GM21786 (cell line): ENCODE results near the gene ACTR2.

Experiments used
- ATAC-seq: cut with Tn5 transposase; IDR thresholded peaks from one replicate; pipeline ENCODE4 v1.9.1; 2021; ENCODE audit not compliant: unreplicated experiment

Gene ACTR2

DNA sequence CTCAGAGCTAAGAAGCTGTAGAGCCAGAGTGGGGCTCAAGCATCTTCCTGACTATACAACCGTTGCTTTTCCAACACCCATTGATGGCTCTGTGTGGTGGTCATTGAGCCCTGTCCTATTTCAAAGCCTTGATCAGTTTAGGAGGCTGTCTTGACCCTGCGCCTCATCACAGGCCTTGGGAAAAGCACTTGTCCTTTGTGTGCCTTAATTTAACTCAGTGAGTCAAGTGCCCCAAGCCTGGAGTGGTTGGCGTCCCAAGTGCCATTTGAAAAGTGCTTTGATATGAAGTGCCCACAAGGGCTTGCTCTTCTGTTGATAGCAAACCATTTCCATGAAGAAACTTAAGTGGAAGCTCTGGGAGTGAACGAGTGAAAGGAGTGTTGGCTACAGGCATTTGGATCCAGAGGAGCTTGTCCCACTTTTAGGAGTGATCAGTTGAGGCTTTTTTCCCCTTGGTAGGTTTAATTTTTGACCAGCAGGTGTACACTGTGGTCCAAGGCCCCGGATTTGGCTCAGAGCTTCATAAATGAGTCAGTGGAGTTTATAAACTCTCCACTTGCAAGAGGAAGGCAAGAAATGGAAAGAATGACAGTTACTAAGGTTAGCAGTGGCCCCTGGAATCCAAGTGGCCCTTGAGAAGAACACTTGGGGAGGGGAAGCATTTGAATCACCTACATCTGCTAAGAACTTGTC lies 50.3 kb downstream of the ACTR2 start:
- no peak for ATAC-seq

DNA sequence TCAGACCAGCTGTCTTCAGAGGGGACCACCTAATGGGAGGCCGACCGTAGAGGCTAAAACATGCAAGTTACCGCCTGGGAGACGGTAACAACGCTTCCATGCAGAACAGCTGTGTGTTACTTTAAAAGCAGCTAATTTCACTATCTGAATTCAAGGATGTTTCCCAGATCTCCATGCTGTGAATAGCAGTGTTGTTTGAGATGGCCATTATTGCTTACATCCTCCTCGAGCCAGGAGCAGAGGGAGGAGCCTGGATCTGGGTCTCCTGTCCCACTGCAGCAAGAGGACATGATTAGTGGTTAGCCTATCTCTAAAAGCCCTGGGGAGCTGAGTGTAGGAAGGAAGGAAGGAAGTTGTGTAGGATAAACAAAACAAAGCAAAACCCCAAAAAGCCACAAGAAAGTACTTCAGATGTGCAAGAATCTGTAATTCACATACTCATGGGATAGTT lies 50.9 kb downstream of the ACTR2 start:
- ATAC-seq = no peak

DNA sequence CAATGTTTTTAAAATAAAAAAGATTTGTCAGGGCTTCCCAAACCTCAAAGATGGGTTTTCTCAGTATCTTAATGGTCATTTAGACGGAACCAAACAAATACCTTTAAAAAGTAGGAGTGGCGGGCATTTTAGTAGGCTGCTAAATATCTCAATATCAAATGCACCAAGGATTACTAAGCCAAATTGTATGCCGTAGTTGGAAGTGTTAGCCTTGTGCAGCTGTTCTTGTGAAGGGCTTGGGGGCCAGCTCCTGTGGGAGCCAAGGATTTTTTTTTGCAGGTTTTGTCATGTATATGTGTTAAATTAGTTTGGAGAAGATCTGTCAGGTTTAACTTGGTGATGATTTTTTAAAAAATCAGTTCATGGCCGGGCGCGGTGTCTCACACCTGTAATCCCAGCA lies 52.1 kb downstream of the ACTR2 start:
- ATAC-seq = no peak

DNA sequence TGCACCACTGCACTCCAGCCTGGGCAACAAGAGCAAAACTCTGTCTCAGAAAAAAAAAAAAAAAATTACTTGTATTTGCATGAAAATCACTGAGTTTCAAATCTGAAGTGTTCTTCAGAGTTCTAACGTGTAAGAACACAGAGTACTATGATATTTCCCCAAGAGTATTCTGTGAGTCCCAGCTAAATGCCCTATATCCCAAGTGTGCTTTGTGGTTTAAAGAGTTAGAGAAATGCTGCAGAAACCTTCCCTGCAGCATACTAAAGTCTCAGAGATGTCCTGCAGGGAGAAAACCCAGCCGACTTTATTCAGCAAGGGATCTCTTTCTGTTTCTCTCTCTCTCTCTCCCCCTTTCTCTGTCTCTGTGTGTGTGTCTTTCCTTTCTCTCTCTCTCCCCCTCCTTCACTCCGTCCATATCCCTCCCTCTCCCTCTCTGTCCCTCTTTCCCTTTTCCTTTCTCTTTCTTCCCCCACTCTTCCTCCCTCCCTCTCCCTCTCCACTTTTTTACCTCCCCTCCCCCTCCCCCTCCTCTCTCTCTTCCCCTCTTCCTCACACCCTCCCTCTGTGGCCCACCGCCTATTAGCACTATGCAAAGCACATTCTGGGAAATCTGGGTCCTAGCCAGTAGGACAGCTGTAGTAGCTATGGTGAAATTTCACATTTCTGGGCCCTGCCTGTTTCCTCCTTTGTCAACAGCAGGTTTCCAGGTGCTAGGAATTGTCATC lies 54.2 kb downstream of the ACTR2 start:
- ATAC-seq = no peak

DNA sequence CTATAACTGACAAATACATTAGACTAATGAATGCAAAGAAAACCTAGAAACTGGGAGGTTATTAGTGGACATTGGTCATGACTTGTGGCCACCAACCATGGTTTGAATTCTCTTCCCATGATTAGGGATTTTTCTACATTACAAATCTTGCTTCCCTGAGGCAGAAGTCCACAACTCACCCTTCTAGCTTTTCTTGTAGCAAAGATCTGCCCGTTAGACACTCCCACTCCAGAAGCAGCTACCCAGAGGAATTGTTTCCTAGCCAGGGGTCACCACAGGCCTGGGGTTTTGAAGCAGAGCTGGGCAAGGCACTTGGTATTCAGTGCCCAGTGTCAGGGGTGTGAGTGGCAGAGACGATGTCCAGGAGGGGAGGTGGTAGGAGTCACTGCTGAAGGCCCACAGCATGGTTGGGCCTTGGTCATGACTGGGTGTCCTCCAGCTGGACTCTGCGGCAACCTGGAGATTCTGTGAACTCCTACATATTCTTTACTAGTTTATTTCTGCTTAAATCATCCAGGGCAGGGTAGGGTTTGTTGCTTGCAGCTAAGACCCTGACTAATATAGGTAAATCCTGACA lies 54.9 kb downstream of the ACTR2 start:
- no peak for ATAC-seq

DNA sequence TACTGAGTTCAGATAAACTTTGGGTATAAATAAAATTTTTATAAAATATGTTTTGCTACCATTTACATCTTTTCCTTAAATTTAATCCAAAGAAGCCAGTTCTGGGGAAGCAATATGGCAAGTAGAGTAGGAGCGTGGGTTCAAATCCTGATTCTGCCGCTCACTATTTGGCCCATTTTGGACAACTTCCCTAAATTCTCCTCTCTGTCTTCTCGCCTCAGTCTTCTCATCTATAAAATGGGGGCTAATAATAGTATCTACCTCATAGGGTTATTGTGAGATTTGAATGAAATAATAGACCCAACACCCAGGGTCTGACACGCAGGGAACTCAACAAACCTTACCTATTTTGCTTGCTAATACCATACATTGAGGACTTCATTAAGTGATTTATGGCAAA lies 59.7 kb downstream of the ACTR2 start:
- ATAC-seq = no peak

DNA sequence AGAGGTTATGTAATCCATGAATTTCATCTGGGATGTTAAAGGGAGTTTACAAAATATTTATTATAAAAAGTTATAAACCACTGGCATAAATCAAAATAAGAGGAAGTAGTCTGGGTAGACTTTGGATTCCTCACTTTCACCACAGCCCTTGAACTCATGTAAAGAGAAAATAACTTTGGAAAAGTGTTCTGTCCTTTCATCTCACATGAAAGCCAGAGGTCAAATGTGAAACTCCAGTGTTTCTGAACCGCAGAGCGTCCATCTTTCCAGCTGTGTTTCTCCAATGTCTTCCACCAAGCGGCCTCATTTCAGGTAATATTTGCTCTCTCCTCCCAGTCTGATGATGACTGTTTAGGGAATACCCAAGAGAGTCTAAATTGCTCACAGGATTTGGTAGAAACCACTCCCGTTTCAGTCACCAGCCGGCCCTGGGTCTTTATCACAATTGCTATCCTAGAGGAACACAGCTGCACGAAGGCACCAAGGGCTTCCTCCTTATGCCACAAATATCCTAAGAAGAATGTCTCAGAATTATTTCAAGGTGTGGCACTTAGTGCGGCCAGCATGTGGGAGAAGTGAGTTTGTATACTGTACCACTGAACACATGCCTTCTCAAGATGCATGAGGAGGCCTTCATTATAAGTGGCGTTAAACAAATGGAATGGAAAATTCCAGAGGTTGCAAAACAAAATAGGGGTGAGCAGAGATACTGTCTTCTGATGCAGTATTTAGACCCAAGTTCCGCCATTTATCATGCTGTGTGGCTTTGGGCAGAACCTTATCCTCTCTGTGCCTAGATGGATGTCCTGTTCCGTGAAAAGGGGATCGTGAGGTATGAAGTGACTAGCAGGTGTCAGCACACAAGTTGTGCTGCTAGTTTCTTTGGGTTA lies 63.8 kb downstream of the ACTR2 start:
- no peak for ATAC-seq

DNA sequence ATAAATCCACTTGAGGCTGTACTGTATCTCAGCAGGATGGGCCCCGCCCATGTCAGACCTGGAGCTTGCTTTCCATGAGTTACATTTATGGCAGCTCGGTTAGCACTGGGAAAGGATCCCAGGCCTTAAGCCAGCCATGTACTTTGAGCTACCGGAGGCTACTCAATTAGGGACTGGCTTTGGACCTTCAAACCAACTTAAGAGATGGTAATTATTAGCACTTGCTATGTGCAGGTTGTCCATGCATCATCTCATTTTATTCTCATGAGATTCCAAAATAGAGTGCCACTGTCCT lies 64.4 kb downstream of the ACTR2 start:
- no peak for ATAC-seq

DNA sequence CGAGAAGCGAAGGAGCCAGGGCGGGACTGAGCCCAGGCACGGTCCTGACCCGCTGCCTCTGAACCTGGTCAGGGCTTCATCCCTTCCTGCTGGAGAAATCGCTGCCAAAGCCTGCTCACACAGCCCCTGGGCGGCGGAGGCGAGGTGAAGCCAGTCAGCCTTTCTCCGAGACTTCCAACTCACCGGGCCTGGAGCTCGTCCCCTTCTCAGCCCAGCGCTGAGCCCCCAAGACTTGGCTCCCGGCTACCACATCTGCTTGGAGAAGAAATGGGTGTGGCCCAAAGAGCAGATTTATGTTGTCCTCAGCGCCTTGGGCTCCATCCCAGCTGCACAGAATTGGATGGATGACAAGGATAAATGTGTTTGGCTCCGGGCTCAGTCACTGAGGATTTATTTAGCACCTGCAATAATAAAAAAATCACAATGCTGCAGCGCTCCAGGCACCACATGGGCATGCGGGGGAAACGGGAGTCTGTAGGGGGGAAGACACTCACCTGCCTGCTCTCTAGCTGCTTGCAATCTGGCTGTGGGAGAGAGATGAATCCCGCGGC lies 64.9 kb downstream of the ACTR2 start:
- no peak for ATAC-seq

DNA sequence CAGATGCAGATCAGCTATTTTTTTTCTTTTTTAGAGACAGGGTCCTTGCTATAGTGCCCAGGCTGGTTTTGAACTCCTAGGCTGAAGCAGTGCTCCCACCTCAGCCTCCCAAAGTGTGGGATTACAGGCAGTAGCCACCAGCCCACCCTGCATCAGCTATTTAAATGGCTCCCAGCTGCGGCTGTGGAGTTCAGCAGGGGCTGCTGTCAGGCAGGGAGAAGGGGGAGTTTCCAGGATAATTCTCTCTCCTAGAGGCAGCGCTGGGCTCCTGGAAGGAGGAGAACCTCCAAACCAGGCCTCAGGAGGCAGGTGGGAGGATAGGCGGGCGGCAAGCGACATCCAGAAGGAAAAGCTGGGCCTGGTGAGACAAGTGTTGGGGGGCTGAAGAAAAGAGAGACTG lies 65.7 kb downstream of the ACTR2 start:
- ATAC-seq = no peak

DNA sequence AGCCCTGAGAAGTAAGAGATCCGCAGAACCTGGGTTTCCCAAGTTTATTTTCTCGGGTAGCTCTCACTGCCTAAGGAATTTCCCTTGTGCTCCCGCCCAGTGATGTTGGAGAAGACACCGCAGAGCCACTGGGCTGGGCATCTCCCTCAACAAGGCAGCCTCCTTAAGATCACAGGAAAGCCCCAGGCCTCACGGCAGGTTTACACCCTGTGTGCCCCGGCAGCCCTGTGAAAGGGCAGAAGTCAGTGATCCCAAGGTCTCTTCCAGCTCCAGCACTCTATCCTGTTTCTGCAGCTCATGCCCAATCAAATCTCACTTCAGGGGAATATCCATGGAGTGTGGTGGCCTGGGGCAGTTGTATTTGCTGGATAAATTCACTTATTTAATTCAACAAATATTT lies 66.5 kb downstream of the ACTR2 start:
- ATAC-seq = no peak

DNA sequence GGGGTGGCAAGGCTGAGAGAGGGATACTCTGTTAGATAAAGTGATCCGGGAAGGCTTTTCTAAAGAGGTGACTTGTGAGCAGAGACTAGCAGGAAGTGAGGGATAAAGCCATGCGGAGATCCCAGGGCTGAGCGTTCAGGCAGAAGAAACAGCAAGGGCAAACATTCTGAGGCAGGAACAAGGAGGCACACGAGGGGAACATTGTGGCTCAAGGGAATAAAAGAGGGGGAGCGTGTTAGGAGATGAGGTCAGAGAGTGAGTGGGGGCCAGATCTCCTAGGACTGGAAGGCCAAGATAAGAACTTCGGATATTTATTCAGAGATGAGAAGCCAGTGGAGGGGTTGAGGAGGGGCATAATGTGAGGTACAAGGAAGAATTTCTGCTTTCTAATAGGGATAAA lies 67.1 kb downstream of the ACTR2 start:
- ATAC-seq = no peak

DNA sequence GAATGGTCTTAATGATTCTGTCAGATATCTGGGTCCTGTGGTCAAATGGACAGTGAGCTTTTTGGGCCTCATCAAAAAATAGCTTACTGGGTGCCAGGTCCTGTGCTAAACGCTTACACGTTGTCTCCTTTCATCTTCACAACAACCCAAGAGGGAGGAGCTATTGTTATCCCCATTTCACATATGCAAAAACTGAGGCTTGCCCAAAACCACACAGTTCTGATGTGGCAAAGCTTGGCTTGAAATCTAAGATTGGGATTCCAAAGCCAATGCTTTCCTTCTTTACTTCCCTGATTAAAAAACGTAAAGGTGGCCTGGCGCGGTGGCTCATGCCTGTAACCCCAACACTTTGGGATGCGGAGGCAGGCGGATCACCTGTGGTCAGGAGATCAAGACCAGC lies 69.3 kb downstream of the ACTR2 start:
- ATAC-seq = no peak

DNA sequence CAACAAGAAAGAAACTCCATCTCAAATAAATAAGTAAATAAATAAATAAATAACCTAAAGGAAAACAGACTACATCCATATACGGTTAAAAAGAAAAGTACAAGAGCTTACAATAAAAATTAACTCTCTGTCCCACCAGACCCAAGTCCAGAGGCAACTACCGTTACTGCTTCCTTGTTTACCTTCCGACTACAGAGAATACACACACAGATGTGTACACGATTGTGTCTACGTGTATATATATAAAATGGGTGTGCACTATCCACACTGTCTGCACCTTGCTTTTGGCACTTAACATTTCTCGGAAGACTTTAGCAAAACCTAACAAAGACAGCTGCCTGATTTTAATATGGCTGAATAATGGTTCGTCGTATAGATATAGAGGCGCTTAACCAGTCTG lies 69.9 kb downstream of the ACTR2 start:
- ATAC-seq = no peak

DNA sequence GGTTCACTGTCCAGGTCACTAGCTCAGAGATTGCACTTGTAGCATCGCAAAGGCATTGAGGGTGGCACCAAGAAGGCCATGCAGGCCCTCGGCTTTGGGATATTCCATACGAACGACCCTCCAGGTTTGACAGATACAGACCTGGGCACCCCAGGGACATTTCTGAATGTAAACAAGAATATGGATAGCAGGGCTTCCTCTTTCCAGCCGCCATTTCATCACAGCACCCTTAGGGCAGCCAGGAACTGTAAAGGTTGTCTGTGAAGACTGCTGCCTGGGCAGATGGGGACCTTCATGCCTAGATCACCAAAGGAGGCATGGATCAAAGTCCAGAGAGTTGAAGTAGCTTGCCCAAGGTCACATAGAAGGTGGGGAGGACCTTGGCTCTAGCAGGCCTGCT lies 70.5 kb downstream of the ACTR2 start:
- ATAC-seq = no peak

DNA sequence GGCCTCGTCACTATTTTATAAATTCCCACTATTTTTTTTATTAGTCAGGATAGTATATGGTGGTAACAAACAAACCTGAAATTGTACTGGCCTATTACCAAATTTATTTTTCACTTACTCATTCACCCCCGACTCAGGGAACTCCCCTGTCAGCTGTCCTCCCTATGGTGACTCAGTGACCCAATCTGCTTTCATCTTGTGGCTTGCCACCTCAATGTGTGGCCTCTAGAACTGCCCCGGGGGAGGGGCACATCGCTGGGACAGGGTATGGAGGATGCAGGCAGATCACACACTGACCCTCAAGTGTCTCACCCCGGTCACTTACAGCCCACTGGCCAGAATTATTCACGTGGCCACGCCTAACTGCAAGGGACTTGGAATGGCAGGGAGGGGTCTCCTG lies 71.6 kb downstream of the ACTR2 start:
- ATAC-seq = no peak

DNA sequence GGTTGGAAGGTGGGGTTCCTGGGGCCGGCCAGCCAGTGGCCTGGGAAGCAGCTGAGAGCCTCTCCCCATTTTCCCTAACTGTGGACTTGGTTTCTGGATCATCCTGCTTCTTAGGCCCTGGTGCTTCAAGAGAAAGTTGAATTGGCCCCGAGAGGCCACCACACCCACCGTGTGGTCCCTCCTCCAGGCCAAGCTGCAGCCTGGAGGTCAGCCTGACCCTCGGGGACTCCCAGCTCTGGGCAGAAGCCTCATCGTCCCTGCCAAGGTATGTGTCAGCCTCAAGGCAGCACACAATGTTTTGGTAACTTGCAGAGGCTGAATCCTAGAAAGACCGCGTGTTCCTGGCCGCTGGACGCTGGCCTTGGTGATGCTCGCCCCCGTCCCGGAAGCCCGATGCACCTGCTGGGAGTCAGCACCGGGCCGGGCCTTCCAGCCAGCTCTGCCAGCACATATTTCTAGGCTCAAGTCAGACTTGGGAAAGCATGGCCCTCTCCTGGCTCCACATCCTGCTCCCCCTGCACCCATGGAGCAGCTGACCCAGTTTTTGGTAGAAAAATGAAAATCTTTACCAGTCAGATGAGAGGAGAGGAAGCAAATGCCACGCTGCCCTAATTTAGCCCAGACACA lies 72.6 kb downstream of the ACTR2 start:
- no peak for ATAC-seq

DNA sequence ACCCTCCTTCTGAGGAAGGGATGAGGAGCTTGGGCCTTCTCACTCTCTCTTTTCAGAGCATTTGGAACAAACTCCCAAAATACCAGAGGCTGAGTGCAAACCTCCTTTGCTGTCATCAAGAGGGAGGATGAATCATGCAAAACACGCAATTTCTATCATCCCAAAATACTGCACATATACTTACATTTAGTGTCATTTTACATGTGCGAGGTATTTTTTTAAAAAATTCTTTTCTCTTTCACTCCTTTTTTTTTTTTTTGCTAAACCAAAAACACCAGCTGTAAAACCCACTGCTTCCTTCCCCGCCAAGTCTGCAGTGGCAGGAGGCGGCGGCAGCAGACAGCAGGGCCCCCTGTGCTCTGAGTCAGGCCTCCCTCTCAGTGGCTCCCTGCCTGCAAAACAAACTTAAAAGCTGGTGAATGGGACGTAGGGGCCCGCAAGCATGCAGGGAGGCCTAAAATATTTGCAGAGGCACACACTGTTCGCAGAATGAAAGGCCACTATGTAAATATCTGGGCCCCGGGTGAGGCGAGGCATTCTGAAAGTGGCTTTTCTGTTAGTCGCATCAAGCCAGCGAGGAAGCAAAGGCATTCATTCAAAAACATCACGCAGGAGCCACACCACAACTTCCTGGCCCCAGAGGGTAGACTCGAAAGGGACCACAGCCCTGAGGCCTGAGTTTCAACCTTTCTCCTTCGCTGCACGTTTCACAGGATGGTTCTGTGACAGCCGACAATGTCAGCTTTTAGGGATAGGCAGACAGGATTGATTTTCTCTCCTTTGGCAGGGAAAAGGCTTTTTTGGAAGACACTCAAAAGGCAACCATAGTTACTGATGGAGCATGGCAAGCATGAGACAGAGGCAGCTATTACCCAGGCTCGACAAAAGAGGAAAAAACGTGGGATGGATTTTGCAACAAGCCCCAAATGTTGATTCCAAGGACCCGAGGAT lies 73.4 kb downstream of the ACTR2 start:
- ATAC-seq = peak; percentile 84

DNA sequence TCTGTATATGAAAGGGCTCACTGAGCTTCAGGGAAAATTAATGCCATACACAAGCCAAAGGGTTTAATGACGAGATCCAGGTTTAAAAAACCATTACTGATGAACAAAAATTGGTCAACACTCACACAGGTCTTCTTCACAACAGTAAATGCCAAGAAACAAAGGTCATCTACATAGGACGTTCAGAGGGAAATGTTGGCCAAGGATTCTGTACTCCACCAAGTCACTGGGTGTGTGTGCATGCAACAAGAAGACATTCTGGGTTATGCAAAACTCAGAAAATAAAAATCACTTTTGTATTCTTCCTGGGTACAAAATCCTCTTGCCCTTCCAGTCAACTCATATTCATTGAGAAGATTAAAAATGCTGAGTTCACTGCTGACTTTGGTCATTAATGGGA lies 78.3 kb downstream of the ACTR2 start:
- ATAC-seq = no peak

DNA sequence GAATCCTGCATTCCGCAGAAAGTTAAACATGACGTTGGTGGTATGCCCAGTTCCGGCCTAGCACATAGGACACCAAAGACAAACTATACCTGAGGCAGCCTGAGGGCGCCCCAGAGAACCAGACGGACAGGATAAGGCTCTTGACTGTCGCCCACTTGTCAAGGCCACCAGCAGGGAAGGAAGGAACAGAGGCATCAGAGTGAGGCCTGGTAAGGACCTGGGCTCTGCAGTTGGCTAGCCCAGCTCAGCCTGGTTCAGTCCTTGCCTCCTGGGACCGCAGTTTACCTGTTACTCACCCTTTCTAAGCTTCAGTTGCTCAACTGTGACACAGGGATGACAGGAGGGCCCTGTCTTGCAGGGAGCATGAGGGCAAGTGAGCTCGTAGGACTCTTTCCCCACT lies 82.1 kb downstream of the ACTR2 start:
- ATAC-seq = no peak
